Urinary bladder (tissue), 4 donors: Measurements from ENCODE around the gene CLDN5. TPM values are rescaled to one million over a fixed set of nuclear protein-coding genes. Genes with fewer than 3 reads are reported as not detected.

Experiments
- DNase-seq: peaks from one replicate; pipeline ENCODE4 v3.0.0-alpha.2; 2015; ENCODE audit errors: extremely low spot score
- H3K27ac ChIP-seq: one replicate; pipeline ENCODE4 v1.5.1; 2013; ENCODE audit warnings: low read depth, mild to moderate bottlenecking, moderate library complexity
- H3K36me3 ChIP-seq: one replicate; pipeline ENCODE4 v1.6.1; 2013; ENCODE audit warnings: mild to moderate bottlenecking, moderate library complexity; ENCODE audit not compliant: insufficient read depth
- H3K4me1 ChIP-seq: one replicate; pipeline ENCODE4 v1.6.1; 2013; ENCODE audit warnings: mild to moderate bottlenecking, moderate library complexity; ENCODE audit not compliant: insufficient read depth
- H3K4me3 ChIP-seq: one replicate; pipeline ENCODE4 v1.5.1; 2013; ENCODE audit warnings: low read depth, low read length
- WGBS: extraction: QIAGEN DNeasy Blood & Tissue Kit; methylation state at CpG from one replicate; pipeline ENCODE4 v1.1.7; 2013; 5-methylcytosine and 5-hydroxymethylcytosine counted together
- polyA plus RNA-seq: library from polyadenylated mRNA; stranded (reverse); fragments of 200-250 nt; gene quantifications from one replicate; pipeline ENCODE4 v1.2.3, GENCODE V29; 2013
- total RNA-seq: library from RNA; depleted of rRNA; stranded (reverse); fragments of >200 nt; gene quantifications from one replicate; pipeline ENCODE4 v1.2.3, GENCODE V29; 2014
- donor health status: healthy with polysubstance abuse.
- donor health status: healthy.

CLDN5 gene, protein sequence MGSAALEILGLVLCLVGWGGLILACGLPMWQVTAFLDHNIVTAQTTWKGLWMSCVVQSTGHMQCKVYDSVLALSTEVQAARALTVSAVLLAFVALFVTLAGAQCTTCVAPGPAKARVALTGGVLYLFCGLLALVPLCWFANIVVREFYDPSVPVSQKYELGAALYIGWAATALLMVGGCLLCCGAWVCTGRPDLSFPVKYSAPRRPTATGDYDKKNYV
- 49.3 TPM for total RNA-seq
- 148 TPM for polyA plus RNA-seq

DNA sequence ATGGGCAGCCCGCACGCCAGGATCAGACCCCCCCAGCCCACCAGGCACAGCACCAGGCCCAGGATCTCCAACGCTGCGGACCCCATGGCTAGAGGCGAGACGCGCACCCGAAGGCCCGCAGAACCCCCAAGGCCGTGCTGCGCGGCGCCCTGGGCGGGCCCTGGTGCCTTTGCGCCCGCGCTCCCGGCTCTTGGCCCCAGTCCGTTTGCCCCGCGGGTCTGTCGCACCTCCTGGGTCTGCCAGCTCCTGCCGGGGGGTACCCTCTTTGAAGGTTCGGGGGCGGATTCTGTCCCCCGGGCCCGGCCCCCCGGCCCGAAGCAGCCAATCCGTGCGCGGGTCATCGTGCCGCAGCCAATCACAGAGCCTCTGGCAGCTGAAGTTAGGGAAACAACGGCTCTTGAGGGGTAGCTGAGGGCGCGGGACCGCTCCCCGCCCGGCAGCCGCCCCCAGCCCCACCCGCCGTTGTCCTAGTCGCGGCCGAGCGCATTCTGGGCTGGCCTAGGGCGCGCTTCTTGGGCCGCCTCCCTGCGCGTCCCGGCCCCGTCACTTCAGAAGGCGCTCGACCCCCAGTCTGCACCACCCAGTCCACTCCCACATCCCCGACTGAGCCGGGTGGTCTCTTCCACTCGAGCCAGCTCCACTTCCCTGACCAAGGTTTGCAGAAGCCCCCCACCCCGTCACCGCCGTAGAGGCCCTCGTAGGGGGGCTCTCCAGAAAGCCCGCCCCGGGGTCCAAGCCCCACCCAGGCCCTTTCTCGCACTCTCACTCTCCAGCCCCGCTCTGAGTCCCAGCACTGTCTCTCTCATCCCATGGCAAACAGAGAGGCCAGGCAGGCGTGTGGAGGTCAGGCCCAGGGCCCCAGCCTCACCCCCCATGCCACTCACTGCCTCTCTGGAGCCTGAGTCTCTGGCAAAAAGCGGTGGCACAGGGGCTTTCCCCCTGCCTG is at the start of gene CLDN5:
CLDN5 (minus strand) TSS at position 241 of the 946 bp plus-strand sequence; CDS start at position 86, 155 bp downstream.
- H3K4me3 ChIP-seq, result peak within 1 kb of the TSS; percentile 20
- no peaks in the 10 kb centered on the region for H3K36me3 ChIP-seq
- H3K4me1 ChIP-seq, result no peaks in the 10 kb centered on the region
- H3K27ac ChIP-seq, result no peak within 1 kb of the TSS
- no peak for DNase-seq
- 2% methylated on average over 69 of the region's 69 CpGs for WGBS

DNA sequence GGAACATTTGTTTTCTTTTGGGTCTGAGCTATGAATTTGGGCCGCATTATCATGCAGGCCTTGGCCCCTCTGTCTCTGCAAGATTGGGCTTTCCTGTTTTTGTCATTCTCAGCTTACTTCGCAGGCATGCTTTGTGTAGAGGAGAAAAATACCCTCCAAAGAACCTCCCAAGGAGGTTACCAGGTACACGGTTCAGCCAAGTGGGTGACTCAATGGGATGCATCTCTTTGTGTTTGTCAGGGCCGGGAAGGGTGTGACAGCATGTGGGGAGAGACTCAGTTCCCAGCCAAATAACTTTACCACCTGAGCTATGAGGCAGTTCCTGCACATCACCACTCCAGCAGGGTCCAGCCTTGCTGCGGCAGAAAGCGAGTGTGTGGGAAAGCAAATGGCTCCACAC is 47.8 kb upstream of the CLDN5 start:
- Histone ChIP-seq H3K36me3 (no peaks in the 10 kb centered on the region), H3K4me1 (no peaks in the 10 kb centered on the region), H3K4me3 (no peak overlapping the region), H3K27ac (no peak overlapping the region)
- WGBS, result 69% methylated on average over 6 of the region's 6 CpGs
- no peak for DNase-seq

DNA sequence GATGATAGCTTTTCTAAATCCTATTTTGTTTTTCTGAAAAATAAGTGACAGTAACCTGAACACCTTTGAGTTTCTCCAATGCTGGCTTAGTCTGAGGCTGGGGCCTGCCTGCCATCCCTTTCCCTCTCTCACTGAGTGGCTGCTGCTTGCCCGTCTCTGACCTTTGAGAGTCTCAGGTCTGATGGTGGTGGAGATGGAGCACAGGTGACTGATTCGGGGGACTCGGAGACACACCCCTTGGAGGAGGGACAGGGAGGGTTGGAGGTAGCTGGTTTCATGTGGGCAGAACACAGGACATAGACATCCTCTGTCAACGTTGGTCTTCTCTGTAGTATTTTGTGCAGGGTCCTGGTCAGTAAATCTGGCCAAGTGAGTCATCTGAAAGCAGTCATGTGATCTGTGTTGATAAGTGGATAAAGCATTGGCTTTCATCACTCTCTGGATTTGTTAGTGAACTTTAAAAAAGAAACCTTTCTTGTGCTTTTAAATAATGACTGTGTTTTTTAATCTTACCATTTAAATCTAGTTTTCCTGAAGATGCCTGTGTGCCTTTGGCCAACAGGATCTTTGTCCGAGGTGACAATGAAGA is 47.1 kb upstream of the CLDN5 start:
- Histone ChIP-seq H3K36me3 (no peaks in the 10 kb centered on the region), H3K4me3 (no peak overlapping the region), H3K4me1 (no peaks in the 10 kb centered on the region), H3K27ac (no peak overlapping the region)
- no peak for DNase-seq
- WGBS, result 61% methylated on average over 5 of the region's 5 CpGs

DNA sequence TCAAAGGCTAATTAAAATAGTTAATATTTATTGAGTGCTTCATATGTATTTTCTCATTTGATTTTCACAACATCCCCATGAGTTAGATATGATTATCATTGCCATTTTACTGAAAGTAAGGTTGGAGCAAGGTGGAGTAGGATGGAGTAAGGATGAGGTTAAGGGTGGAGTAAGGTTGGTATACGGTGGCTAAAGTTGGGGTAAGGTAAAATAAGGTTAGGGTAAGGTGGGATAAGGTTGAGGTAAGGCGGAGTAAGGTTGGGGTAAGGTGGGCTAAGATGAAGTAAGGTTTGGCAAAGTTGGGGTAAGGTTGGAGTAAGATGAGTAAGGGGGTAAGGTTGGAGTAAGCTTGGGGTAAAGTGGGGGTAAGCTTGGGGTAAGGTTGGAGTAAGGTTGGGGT is 45.8 kb upstream of the CLDN5 start:
- Histone ChIP-seq H3K4me1 (no peaks in the 10 kb centered on the region), H3K27ac (no peak overlapping the region), H3K4me3 (no peak overlapping the region), H3K36me3 (no peaks in the 10 kb centered on the region)
- DNase-seq, result no peak
- 88% methylated on average over 2 of the region's 2 CpGs for WGBS

DNA sequence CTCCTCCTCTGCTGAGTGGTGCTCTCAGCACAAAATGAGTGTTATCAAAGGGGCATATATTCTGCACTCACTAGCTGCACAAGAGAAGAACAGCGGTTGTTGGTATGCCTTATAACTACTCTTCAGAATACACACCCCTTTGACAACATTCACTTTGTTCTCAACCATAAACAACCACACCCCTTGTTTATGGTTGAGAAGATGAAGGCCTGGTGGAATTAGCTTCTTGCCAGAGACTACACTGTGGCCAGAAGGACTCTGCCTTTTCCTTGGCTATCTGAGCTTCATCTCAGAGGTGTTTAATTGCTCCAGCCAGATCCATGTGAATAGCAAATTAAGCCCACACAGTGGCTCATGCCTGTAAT is 45.0 kb upstream of the CLDN5 start:
- H3K27ac ChIP-seq, result no peak overlapping the region
- no peak for DNase-seq
- H3K4me3 ChIP-seq, result no peak overlapping the region
- H3K4me1 ChIP-seq, result no peaks in the 10 kb centered on the region
- H3K36me3 ChIP-seq, result no peaks in the 10 kb centered on the region
- WGBS, result 62% methylated on average over 1 of the region's 1 CpG

DNA sequence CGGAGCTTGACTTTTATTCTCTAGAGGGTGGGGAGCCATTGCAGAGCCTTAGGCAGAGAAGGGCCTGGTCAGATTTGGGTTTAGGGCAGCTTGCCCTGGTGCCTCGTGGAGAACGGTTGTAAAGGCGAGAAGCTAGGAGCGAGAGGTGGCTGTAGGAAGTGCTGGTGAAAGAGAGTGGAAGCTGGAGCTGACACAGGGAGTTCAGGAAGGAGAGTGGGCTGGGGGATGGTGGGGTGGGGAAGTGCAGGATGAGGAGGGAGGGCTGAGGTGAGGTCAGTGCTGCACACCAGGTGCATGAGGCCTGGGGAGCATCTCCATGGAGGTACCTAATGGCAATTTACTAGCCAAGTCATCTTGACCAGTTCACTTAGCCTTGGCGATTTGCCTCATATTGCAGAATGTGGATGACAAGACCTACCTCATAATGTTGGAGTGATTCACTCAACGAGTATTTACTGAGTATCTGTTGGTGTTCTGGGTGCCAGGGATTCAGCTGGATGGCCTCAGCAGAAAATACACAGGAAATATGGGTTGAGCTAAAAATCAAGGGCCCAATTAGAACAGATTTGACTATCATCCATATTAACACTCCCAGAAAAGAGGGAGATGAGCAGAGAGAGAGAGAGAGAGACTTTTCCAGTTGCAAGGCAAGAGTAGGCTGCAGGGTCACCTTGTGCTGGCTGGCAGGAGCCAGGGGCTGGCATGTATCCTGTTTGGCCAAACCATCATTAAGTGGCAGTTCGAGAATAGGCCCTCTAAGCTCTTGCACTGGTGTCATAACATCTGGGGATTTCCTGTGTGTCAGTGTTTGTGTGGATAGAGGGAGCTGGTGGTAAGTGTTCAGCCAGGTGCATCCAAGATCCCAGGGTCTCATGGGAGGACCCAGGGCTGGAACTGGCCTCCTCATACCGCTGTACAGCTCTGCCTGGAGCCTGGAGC is 44.4 kb upstream of the CLDN5 start:
- Histone ChIP-seq H3K27ac (no peak overlapping the region), H3K4me1 (no peaks in the 10 kb centered on the region), H3K36me3 (no peaks in the 10 kb centered on the region), H3K4me3 (no peak overlapping the region)
- DNase-seq, result no peak
- WGBS, result 61% methylated on average over 9 of the region's 9 CpGs

DNA sequence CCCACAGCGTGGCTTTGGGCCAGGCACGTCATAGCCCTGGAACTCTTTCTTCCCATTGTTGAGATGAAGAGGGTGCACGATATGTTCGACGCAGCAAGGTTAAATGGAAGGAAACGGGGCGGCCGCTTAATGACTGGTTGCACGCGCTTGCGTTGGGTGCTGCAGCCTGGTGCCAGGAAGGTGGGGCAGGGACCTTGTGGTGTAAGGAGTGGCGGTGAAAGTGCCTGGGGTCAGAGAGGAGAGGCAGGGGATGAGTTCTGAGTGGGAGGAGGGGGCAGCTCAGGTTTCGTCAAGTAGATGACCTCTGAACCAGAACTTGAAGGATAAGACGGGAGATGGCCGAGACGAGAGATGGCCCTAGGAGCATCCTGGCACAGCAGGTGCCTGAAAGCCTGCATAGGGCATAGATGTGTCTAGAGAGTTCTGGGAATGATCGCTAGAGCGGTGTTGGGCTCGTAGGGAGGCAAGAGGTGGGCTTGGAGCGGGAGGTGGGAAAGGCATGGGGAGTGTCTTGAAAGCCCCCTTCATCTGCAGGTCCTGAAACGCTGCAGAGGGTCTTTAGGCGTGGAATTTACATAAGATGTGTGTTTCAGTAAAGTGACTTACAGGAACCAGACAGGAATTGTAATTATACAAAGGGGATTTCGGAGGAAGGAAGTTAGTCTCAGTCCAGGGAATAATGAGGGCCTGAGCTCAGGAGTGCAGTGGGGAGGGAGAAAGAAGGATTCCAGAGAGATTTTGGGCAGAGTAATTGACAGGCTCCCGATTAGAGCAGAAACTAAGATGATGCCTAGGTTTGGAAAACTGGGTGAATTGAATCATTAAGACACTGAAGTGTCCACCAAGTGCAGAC is 43.2 kb upstream of the CLDN5 start:
- Histone ChIP-seq H3K4me3 (no peak overlapping the region), H3K27ac (no peak overlapping the region), H3K36me3 (no peaks in the 10 kb centered on the region), H3K4me1 (no peaks in the 10 kb centered on the region)
- WGBS, result 81% methylated on average over 24 of the region's 24 CpGs
- DNase-seq, result no peak

DNA sequence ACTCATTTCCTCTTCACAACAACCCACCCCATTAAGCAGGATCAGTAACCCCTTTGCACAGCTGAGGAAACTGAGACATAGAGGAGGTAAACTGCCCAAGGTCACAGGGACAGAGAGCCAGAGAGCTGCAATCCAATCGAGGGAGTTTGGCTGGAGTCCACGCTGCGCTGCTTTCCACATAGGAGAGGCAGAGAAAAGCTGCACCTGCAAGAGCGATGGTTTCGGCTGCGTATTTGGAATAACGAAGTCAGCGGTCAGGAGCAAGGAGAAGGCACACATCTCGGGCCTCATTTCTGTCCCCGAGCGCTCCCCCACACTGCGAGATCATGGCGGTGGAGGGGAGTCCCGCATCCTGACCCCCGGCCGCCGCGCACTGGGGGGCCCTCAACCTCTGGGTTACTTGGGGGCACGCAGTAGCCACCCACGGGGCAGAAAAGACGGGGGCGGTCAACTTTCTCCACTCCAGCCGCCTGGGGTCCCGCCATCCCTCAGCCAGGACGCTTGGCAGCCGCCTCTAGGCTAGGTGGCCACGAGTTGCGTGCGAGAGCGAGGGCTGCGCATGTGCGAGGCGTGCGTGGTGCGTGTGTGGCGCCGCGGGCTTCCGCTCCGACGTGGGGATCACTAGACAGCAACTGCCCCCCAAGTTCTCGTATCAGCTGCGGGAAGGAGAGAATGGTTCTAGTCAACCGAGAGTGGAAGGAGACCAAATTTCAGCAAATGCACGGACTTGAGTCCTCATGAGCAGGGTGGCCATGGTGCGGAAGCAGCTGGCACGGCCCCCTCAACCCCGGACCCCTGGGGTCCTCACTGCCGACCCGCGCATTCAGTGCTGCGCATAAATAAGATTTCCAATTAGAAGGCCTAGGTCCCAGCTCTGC is 42.3 kb upstream of the CLDN5 start:
- no peak overlapping the region for H3K4me3 ChIP-seq
- H3K27ac ChIP-seq, result no peak overlapping the region
- H3K4me1 ChIP-seq, result no peaks in the 10 kb centered on the region
- H3K36me3 ChIP-seq, result no peaks in the 10 kb centered on the region
- DNase-seq, result no peak
- 89% methylated on average over 52 of the region's 52 CpGs for WGBS

DNA sequence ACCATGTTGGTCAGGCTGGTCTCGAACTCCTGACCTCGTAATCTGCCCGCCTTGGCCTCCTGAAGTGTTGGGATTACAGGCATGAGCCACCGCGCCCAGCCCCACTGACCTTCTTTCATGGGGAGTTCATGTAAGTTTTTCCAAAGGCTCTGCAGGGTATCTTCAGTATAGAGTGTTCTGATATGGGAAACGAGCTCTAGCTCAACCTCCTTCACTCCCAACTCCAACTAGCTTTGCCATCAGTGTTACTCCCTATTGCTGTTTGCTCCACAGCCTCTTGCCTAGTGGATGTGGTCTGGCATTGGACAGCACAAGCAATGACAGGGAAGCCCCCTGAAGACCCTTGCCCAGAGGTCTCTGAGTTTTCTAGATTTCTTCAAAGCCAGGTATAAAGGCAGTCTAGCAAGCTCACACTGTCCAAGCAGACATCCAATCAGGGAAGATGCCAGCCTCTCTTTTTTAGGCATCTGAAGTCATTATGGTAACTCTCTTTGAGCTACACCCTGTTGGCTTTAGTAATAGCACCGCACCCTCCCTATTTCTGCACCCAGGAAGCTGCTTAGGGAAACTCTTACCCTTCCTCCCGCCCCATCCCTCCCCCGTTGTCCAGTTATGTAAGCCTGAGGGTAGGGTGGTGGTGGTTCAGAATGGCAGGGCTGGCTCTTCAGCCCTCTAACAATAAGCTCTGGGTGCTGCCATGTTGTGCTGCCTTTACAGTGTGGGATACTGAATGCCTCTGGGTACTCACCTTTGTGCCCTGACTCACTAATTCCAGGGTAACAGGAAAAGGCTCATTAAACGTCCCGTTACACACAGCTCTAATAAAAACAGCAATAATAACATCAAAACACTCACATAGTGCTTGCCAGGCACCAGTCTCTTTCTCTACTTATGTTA is 41.4 kb upstream of the CLDN5 start:
- WGBS, result 73% methylated on average over 11 of the region's 11 CpGs
- H3K4me3 ChIP-seq, result no peak overlapping the region
- H3K4me1 ChIP-seq, result no peaks in the 10 kb centered on the region
- no peak for DNase-seq
- H3K36me3 ChIP-seq, result no peaks in the 10 kb centered on the region
- no peak overlapping the region for H3K27ac ChIP-seq

DNA sequence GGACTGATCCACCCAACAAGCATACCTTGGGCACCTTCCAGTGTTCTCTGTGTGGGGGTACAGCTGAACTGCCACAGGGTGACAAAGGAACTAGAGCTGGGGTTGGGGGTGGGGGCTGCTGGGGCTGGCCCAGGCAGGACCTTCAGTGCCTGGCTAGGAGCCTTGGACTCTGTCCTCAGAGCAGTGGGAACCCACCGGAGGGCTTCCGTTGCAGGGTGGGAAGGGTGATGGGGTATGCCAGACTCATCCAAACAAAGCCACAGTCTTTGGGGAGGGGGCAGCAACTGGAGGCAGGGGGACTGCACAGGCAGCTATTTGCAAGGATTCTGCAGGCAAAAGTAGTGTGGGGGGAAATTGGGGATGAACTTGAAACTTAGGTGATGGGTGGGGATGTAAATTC is 35.7 kb upstream of the CLDN5 start:
- 91% methylated on average over 2 of the region's 2 CpGs for WGBS
- DNase-seq, result no peak
- H3K27ac ChIP-seq, result no peak overlapping the region

DNA sequence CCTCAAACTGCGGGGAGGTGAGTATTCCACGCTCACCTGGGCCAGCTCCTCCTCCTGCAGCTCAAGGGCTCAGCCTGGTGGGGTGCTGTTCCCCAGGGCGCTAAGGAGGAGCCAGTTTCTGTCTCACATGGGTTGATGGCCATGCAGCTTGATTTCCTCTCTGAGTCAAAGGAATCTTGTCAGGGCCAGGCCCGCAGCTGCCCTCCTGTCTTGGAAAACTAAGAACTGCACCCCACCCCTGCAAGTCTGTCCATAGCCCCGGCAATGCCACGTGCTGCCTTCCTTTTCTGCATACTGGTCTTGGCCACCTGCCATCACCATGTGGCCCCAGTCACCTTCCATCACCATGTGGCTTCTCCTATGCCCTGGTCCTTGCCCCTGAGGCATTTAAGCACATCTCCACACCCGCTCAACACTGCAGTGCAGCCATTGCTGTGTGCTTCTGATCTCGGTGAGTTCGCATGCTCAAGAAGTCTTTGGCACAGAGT is 35.2 kb upstream of the CLDN5 start:
- Histone ChIP-seq H3K4me1 (no peaks in the 10 kb centered on the region), H3K4me3 (no peak overlapping the region), H3K36me3 (no peaks in the 10 kb centered on the region), H3K27ac (no peak overlapping the region)
- no peak for DNase-seq
- WGBS, result 75% methylated on average over 9 of the region's 9 CpGs

More for the DNA sequence above, 35.7 kb upstream of the CLDN5 start:
- H3K4me3 ChIP-seq, result no peak overlapping the region
- no peaks in the 10 kb centered on the region for H3K4me1 ChIP-seq
- H3K36me3 ChIP-seq, result no peaks in the 10 kb centered on the region
